ENCODE measurements around the gene CHD5. TPM values are rescaled to one million over a fixed set of nuclear protein-coding genes. Genes with fewer than 3 reads are reported as not detected.

The CHD5 gene
- total and polyA plus RNA-seq, 2 of the 4 experiments (the other 2 are of a cell fraction) = under 0.01 to 0.09 TPM

DNA sequence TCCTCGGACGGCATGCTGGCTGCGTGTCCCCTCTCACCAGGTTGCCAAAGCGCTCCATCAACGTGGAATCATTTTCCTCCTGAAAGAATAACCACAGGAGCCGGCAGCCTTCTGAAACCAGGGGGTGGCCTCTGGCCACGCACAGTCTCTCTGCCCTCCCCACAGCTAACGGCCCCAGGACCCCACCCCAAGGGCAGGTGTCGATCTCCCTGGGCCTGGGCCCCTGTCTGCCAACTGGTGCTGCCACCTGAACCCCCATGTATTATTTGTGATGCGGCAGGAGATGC, 88.4 kb downstream of the CHD5 start:
- Histone ChIP-seq H3K4me2 (ENCODE audit: low read depth, low read length) (no peak overlapping the region), H2AK9ac (replicated peaks; ENCODE audit: low read depth, low read length, poor library complexity) (no peak overlapping the region), H2BK5ac (ENCODE audit: low read depth, low read length, poor library complexity, severe bottlenecking) (no peak overlapping the region), H2BK15ac (ENCODE audit: low read depth, low read length) (no peak overlapping the region), H4K5ac (ENCODE audit: low read depth, low read length) (no peak overlapping the region), H4K8ac (ENCODE audit: low read depth in 2 of 2, low read length in 2 of 2) (no peak overlapping the region), H3K9me3 (ENCODE audit: control insufficient read depth, insufficient read depth, low read length) (no peaks in the 10 kb centered on the region), H4K91ac (ENCODE audit: insufficient read depth, low read depth, low read length) (no peak overlapping the region), H3K9ac (ENCODE audit: low read depth, low read length) (no peak overlapping the region), H2BK20ac (ENCODE audit: low read depth, low read length) (no peak overlapping the region), H3K79me1 (ENCODE audit: low read depth in 1 of 2, low read length in 2 of 2) (no peaks in the 10 kb centered on the region), H3K9me1 (ENCODE audit: insufficient read depth, low read length) (no peaks in the 10 kb centered on the region), H3K56ac (ENCODE audit: extremely low read depth, insufficient read depth, low read length) (no peak overlapping the region), H3K18ac (ENCODE audit: low read depth, low read length) (no peak overlapping the region), H3K27me3 (ENCODE audit: control insufficient read depth, insufficient read depth, low read length) (peaks cover 7% of the 10 kb centered on the region; the same call in 1 of the 2 replicates), H3K14ac (replicated peaks; ENCODE audit: low read depth, low read length) (no peak overlapping the region), H2AK5ac (ENCODE audit: low read depth, low read length) (no peak overlapping the region), H2AFZ (replicated peaks; ENCODE audit: low read length, poor library complexity) (no peak overlapping the region), H2BK120ac (ENCODE audit: low read depth, low read length) (no peak overlapping the region), H3K4me1 (ENCODE audit: control insufficient read depth, insufficient read depth, low read length) (no peaks in the 10 kb centered on the region), H4K20me1 (ENCODE audit: insufficient read depth, low read length) (no peaks in the 10 kb centered on the region), H3K23ac (ENCODE audit: low read depth, low read length) (no peak overlapping the region), H3K4ac (ENCODE audit: low read depth, low read length) (no peak overlapping the region), H3K4me3 (ENCODE audit: insufficient read depth, low read depth, low read length) (no peak overlapping the region), H3K27ac (ENCODE audit: insufficient read depth, low read length) (no peak overlapping the region), H3K36me3 (ENCODE audit: control insufficient read depth, insufficient read depth, low read length) (no peaks in the 10 kb centered on the region)
- POLR2A ChIA-PET (ENCODE audit: unreplicated experiment) = no interaction called here
- TF ChIP-seq MAZ (IDR thresholded peaks at IDR 0.05; ENCODE audit: borderline replicate concordance, low read depth, low read length) = no peak
- TF ChIP-seq, protein P1, sequence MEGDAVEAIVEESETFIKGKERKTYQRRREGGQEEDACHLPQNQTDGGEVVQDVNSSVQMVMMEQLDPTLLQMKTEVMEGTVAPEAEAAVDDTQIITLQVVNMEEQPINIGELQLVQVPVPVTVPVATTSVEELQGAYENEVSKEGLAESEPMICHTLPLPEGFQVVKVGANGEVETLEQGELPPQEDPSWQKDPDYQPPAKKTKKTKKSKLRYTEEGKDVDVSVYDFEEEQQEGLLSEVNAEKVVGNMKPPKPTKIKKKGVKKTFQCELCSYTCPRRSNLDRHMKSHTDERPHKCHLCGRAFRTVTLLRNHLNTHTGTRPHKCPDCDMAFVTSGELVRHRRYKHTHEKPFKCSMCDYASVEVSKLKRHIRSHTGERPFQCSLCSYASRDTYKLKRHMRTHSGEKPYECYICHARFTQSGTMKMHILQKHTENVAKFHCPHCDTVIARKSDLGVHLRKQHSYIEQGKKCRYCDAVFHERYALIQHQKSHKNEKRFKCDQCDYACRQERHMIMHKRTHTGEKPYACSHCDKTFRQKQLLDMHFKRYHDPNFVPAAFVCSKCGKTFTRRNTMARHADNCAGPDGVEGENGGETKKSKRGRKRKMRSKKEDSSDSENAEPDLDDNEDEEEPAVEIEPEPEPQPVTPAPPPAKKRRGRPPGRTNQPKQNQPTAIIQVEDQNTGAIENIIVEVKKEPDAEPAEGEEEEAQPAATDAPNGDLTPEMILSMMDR (conservative IDR thresholded peaks at IDR 0.05; ENCODE audit: low read depth, low read length) = no peak
- TF ChIP-seq CEBPB (IDR thresholded peaks at IDR 0.05; ENCODE audit: low read depth, low read length) = no peak
- TF ChIP-seq RCOR1 (IDR thresholded peaks at IDR 0.05; ENCODE audit: insufficient replicate concordance, low read length) = no peak
- TF ChIP-seq RAD21 (IDR thresholded peaks at IDR 0.05; ENCODE audit: low read length) = no peak
- no peak for TF ChIP-seq CHD1 (IDR thresholded peaks at IDR 0.05; ENCODE audit: low read depth, low read length)
- TF ChIP-seq NFE2L2 (IDR thresholded peaks at IDR 0.05; ENCODE audit: low read depth, low read length) = no peak
- TF ChIP-seq, protein P2, sequence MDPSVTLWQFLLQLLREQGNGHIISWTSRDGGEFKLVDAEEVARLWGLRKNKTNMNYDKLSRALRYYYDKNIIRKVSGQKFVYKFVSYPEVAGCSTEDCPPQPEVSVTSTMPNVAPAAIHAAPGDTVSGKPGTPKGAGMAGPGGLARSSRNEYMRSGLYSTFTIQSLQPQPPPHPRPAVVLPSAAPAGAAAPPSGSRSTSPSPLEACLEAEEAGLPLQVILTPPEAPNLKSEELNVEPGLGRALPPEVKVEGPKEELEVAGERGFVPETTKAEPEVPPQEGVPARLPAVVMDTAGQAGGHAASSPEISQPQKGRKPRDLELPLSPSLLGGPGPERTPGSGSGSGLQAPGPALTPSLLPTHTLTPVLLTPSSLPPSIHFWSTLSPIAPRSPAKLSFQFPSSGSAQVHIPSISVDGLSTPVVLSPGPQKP (IDR thresholded peaks at IDR 0.05; ENCODE audit: borderline replicate concordance, low read depth, low read length) = no peak
- TF ChIP-seq, protein P3, sequence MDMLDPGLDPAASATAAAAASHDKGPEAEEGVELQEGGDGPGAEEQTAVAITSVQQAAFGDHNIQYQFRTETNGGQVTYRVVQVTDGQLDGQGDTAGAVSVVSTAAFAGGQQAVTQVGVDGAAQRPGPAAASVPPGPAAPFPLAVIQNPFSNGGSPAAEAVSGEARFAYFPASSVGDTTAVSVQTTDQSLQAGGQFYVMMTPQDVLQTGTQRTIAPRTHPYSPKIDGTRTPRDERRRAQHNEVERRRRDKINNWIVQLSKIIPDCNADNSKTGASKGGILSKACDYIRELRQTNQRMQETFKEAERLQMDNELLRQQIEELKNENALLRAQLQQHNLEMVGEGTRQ (IDR thresholded peaks at IDR 0.05; ENCODE audit: low read depth, low read length) = no peak
- TF ChIP-seq SMC3 (IDR thresholded peaks at IDR 0.05; ENCODE audit: low read depth, low read length) = no peak
- TF ChIP-seq FOS (IDR thresholded peaks at IDR 0.05; ENCODE audit: low read depth, low read length) = no peak
- TF ChIP-seq BHLHE40 (IDR thresholded peaks at IDR 0.05; ENCODE audit: low read depth, low read length) = no peak
- no peak for TF ChIP-seq POLR2A (IDR thresholded peaks at IDR 0.05; ENCODE audit: low read depth, low read length)
- no peak for TF ChIP-seq MAFK (IDR thresholded peaks at IDR 0.05; ENCODE audit: low read depth, low read length)
- TF ChIP-seq MXI1 (IDR thresholded peaks at IDR 0.05; ENCODE audit: borderline replicate concordance, low read depth, low read length) = no peak
- no peak for TF ChIP-seq RFX5 (IDR thresholded peaks at IDR 0.05; ENCODE audit: low read depth, low read length)
- 90% methylated on average over 2 of the region's 10 CpGs; no CpG with 5 or more reads in 1 of the 2 experiments for WGBS, 2 experiments (ENCODE audit: extremely low coverage in 2 of 2, insufficient read length in 1 of 2)
- in situ Hi-C loops (cut with MboI; ENCODE audit: low sequenced_read_pairs) (no loop called here), dilution Hi-C loops (cut with HindIII; ENCODE audit: low sequenced_read_pairs, unreplicated experiment) (no loop called here), intact Hi-C loops (cut with micrococcal nuclease) (no loop called here)
- ATAC-seq (ENCODE audit: low read depth) = no peak
- BruUV-seq (replicated peaks) = no TSS peak
- CTCF ChIA-PET = no interaction called here
- no peak for DNase-seq

Measured in IMR-90 (cell line).